Mucosa of descending colon (tissue), 3 donors: ENCODE measurements around the gene CYRIA. TPM values are rescaled to one million over a fixed set of nuclear protein-coding genes. Genes with fewer than 3 reads are reported as not detected.

ENCODE experiments used
- ATAC-seq: fragments of 200-7000 bp; cut with Tn5 transposase; one replicate; pipeline ENCODE4 v1.9.1; 2020; ENCODE audit warnings: mild to moderate bottlenecking, moderate library complexity
- DNase-seq, 3 donors: peaks; one replicate each; pipeline ENCODE4 v3.0.0-alpha.2; 2020
- H3K36me3 ChIP-seq: fragments of 200-600 bp; one replicate; pipeline ENCODE4 v1.8.0; 2021; ENCODE audit warnings: low read depth, mild to moderate bottlenecking
- H3K4me1 ChIP-seq: fragments of 200-600 bp; one replicate; pipeline ENCODE4 v1.8.0; 2021; ENCODE audit warnings: low read depth, mild to moderate bottlenecking
- H3K4me3 ChIP-seq: fragments of 200-600 bp; one replicate; pipeline ENCODE4 v1.8.0; 2021; ENCODE audit warnings: mild to moderate bottlenecking
- H3K9me3 ChIP-seq: fragments of 200-600 bp; one replicate; pipeline ENCODE4 v1.8.0; 2021; ENCODE audit warnings: mild to moderate bottlenecking
- CTCF ChIP-seq: fragments of 200-600 bp; IDR thresholded peaks from one replicate; pipeline ENCODE4 v1.8.0; 2022; ENCODE audit warnings: antibody characterized with exemption, mild to moderate bottlenecking
- intact Hi-C, 2 donors: fragments of 100-400 bp; cut with DNase I in 1 of 2; cut with micrococcal nuclease in 1 of 2; formaldehyde crosslinking; loops; one replicate each; pipeline versions ENCODE4 v1.11.0 to v1.11.1; 2022; cut with DNase I, micrococcal nuclease
- total RNA-seq, 3 donors: library from RNA; stranded (reverse); fragmentation: NEBNext Ultra II Directional in 2 of 3; extraction: Animal tissue kit (Norgen Biotek cat#: 25700) in 2 of 3; gene quantifications; one replicate each; pipeline versions ENCODE4 v1.2.1 to v1.2.4, GENCODE V29; 2021 to 2023
- donor health status: DM: no; HTN: no; CAD: no; lungs with moderate emphysema.
- donor health status: DM: no; HTN: no; CAD: no.
- donor health status: DM: no; HTN: yes; CAD: no.

Gene CYRIA
- total RNA-seq, 3 donors from 2014 or later: 2.2 to 18.0 (median 3.5) TPM

- no peaks in the 10 kb centered on the region for H3K9me3 ChIP-seq
- TF ChIP-seq CTCF: no peak
- no peak overlapping the region for H3K4me3 ChIP-seq
- ATAC-seq (no peak), DNase-seq (no peak)
- H3K36me3 ChIP-seq: no peaks in the 10 kb centered on the region
- intact Hi-C loops: no loop called here
- no peaks in the 10 kb centered on the region for H3K4me1 ChIP-seq
These were observed 28.3 kb downstream of the CYRIA start for GRCh38 chr2:16637304-16637703.

GRCh38 chr2:16635791-16636699, 29.6 kb downstream of the CYRIA start:
- Histone ChIP-seq H3K36me3 (no peaks in the 10 kb centered on the region), H3K4me3 (no peak overlapping the region), H3K9me3 (no peaks in the 10 kb centered on the region), H3K4me1 (no peaks in the 10 kb centered on the region)
- DNase-seq (no peak), ATAC-seq (peak; percentile 20)
- no peak for TF ChIP-seq CTCF
- intact Hi-C loops: no loop called here

GRCh38 chr2:16633621-16634430, 31.8 kb downstream of the CYRIA start:
- Histone ChIP-seq H3K4me1 (no peaks in the 10 kb centered on the region), H3K4me3 (no peak overlapping the region), H3K9me3 (no peaks in the 10 kb centered on the region), H3K36me3 (no peaks in the 10 kb centered on the region)
- no peak for ATAC-seq
- no peak for TF ChIP-seq CTCF
- intact Hi-C loops: no loop called here
- DNase-seq: no peak

- ATAC-seq (no peak), DNase-seq (no peak)
- no peak overlapping the region for H3K4me3 ChIP-seq
- no peaks in the 10 kb centered on the region for H3K36me3 ChIP-seq
- intact Hi-C loops: no loop called here
- no peaks in the 10 kb centered on the region for H3K9me3 ChIP-seq
- H3K4me1 ChIP-seq: no peaks in the 10 kb centered on the region
- no peak for TF ChIP-seq CTCF
These were observed 33.0 kb downstream of the CYRIA start for GRCh38 chr2:16632598-16632997.

- Histone ChIP-seq H3K9me3 (no peaks in the 10 kb centered on the region), H3K4me3 (no peak overlapping the region), H3K4me1 (no peaks in the 10 kb centered on the region), H3K36me3 (no peaks in the 10 kb centered on the region)
- intact Hi-C loops: no loop called here
- DNase-seq (no peak), ATAC-seq (peak; percentile 26)
- TF ChIP-seq CTCF: no peak
These were observed 35.2 kb downstream of the CYRIA start for GRCh38 chr2:16630463-16630862.
